ENCODE results near the gene ABCB11.
"Not testable (repeated sequence)": the region's sequence is repeated elsewhere in the genome, so short reads cannot be mapped to it uniquely, and the experiment has no call there.

ABCB11 gene

GRCh38 chr2:168939061-168939460 is 92.1 kb downstream of the ABCB11 start:
- DNase-seq (ENCODE audit: low read depth in 1 of 2, low spot score in 1 of 2), result no peak

- no peak for DNase-seq (ENCODE audit: low read depth in 1 of 2, low spot score in 1 of 2)
Measured at GRCh38 chr2:168935810-168936581, 95.1 kb downstream of the ABCB11 start.

- no peak for DNase-seq (ENCODE audit: low read depth in 1 of 2, low spot score in 1 of 2)
Measured at GRCh38 chr2:168934826-168935225, 96.3 kb downstream of the ABCB11 start.

GRCh38 chr2:168932174-168932573 is 99.0 kb downstream of the ABCB11 start:
- not testable (repeated sequence) for DNase-seq (ENCODE audit: low read depth in 1 of 2, low spot score in 1 of 2)

GRCh38 chr2:168930242-168930641 is 100.9 kb downstream of the ABCB11 start:
- no peak for DNase-seq (ENCODE audit: low read depth in 1 of 2, low spot score in 1 of 2)

GRCh38 chr2:168929031-168929430 is 102.1 kb downstream of the ABCB11 start:
- DNase-seq (ENCODE audit: low read depth in 1 of 2, low spot score in 1 of 2), result no peak

GRCh38 chr2:168928113-168928831 is 102.9 kb downstream of the ABCB11 start:
- no peak for DNase-seq (ENCODE audit: low read depth in 1 of 2, low spot score in 1 of 2)

GRCh38 chr2:168926621-168927386 is 104.3 kb downstream of the ABCB11 start:
- no peak for DNase-seq (ENCODE audit: low read depth in 1 of 2, low spot score in 1 of 2)

- no peak for DNase-seq (ENCODE audit: low read depth in 1 of 2, low spot score in 1 of 2)
Measured at GRCh38 chr2:168920504-168921157, 110.5 kb downstream of the ABCB11 start.

GRCh38 chr2:168916331-168916675 is 114.8 kb downstream of the ABCB11 start:
- no peak for DNase-seq (ENCODE audit: low read depth in 1 of 2, low spot score in 1 of 2)

GRCh38 chr2:168915441-168916330 is 115.4 kb downstream of the ABCB11 start:
- DNase-seq (ENCODE audit: low read depth in 1 of 2, low spot score in 1 of 2), result no peak

- DNase-seq (ENCODE audit: low read depth in 1 of 2, low spot score in 1 of 2), result no peak
Measured at GRCh38 chr2:168913495-168913894, 117.6 kb downstream of the ABCB11 start.

GRCh38 chr2:168912901-168913369 is 118.2 kb downstream of the ABCB11 start:
- no peak for DNase-seq (ENCODE audit: low read depth in 1 of 2, low spot score in 1 of 2)

GRCh38 chr2:168912466-168912865 is 118.7 kb downstream of the ABCB11 start:
- DNase-seq (ENCODE audit: low read depth in 1 of 2, low spot score in 1 of 2), result no peak

GRCh38 chr2:168910330-168910729 is 120.8 kb downstream of the ABCB11 start:
- no peak for DNase-seq (ENCODE audit: low read depth in 1 of 2, low spot score in 1 of 2)

- no peak for DNase-seq (ENCODE audit: low read depth in 1 of 2, low spot score in 1 of 2)
Measured at GRCh38 chr2:168907940-168908662, 123.0 kb downstream of the ABCB11 start.

GRCh38 chr2:168904358-168904757 is 126.8 kb downstream of the ABCB11 start:
- no peak for DNase-seq (ENCODE audit: low read depth in 1 of 2, low spot score in 1 of 2)

- DNase-seq (ENCODE audit: low read depth in 1 of 2, low spot score in 1 of 2), result no peak
Measured at GRCh38 chr2:168903888-168904287, 127.2 kb downstream of the ABCB11 start.

GRCh38 chr2:168901003-168901402 is 130.1 kb downstream of the ABCB11 start, which contains the start of gene G6PC2:
G6PC2 (plus strand) TSS chr2:168901291; CDS start chr2:168901332, 41 bp downstream.
- DNase-seq (ENCODE audit: low read depth in 1 of 2, low spot score in 1 of 2), result no peak
